Measurements from ENCODE around the gene DARS2.

DARS2 gene

DNA sequence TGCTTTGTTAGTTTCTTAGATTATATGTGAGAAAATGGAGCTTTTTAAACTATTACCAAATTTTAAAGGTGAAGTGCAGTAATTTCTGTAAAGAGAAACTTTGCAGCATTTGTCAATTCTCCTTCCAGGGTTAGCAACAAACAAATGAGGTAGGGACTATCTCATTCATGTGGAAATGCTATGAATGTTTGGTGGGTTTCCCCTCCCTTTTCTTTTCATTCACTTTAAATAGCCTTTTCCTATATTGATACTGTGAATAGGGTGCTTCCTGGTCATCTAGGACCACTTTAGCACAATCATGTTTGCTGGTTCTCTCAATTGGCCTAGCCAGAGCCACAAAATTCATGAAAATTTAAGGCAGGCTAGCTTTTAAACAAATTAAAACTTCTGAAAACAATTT, 64.3 kb downstream of the DARS2 start:
- no peak for DNase-seq

- DNase-seq, result no peak
Measured at GRCh38 chr1:173889885-173890284, 65.4 kb downstream of the DARS2 start.

GRCh38 chr1:173893611-173894010, 69.1 kb downstream of the DARS2 start:
- DNase-seq, result no peak

- DNase-seq, result no peak
Measured at GRCh38 chr1:173894189-173894588, 69.7 kb downstream of the DARS2 start.

- no peak for DNase-seq
Measured at GRCh38 chr1:173900427-173900826, 76.0 kb downstream of the DARS2 start.

DNA sequence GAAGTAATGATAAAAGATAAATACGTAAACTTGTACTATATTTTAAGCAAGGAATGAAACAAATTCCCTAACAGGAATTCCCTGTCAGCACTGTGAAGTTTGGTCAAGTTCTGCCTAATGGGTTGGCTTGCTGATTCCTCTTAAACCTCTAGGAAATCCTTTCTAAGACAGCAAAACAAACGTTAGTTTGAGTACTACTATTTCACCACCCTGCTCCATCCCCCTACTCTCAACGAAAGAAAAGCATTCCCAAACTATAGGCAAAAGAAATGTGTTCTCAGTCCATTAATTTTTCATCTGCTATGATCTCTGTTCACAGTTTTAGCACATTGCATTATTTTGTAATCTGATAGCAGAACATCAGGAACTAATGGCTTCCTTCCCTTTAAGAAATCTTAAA, 76.5 kb downstream of the DARS2 start:
- no peak for DNase-seq

GRCh38 chr1:173903827-173904531, 79.5 kb downstream of the DARS2 start:
- no peak for DNase-seq
